PC-9 (cell line): Measurements from ENCODE around the gene NCMAP. TPM values are rescaled to one million over a fixed set of nuclear protein-coding genes. Genes with fewer than 3 reads are reported as not detected.

Experiments used
- BruUV-seq: library from RNA; stranded (reverse); fragments of 400-500 nt; replicated peaks from 2 replicates; lab custom pipeline; 2021; lab: Mats Ljungman, UMichigan
- CTCF ChIA-PET: fragments of 300-600 bp; sonication (Branson Sonifier 250); formaldehyde crosslinking; loops from one replicate; lab custom pipeline; 2022; ENCODE audit warnings: antibody characterized with exemption; lab: Charles Lee
- POLR2A ChIA-PET: fragments of 300-600 bp; sonication (Branson Sonifier 250); formaldehyde crosslinking; loops from one replicate; lab custom pipeline; 2022; ENCODE audit warnings: antibody characterized with exemption; ENCODE audit not compliant: unreplicated experiment; lab: Charles Lee
- DNase-seq, 2 experiments: peaks; one replicate each; pipeline versions ENCODE4 v3.0.0 to v3.0.0-alpha.2; 2015 to 2022; ENCODE audit warnings: mixed read lengths in 1 of 2
- H2AFZ ChIP-seq: fragments of 200-600 bp; sonication (generic); 2 replicates; pipeline ENCODE4 v1.8.1; 2017; ENCODE audit warnings: antibody characterized with exemption
- H3F3A ChIP-seq: fragments of 200-600 bp; sonication (generic); 2 replicates; pipeline ENCODE4 v1.8.1; 2017; ENCODE audit warnings: antibody characterized with exemption, mild to moderate bottlenecking, low read depth; ENCODE audit not compliant: insufficient read depth
- H3K27ac ChIP-seq: fragments of 200-600 bp; sonication (generic); 2 replicates; pipeline ENCODE4 v1.6.1; 2016; ENCODE audit warnings: mixed run types
- H3K27me3 ChIP-seq: fragments of 200-600 bp; sonication (generic); 2 replicates; pipeline ENCODE4 v1.6.1; 2016; ENCODE audit warnings: low read depth, mixed run types; ENCODE audit not compliant: insufficient read depth
- H3K36me3 ChIP-seq: fragments of 200-600 bp; sonication (generic); 2 replicates; pipeline ENCODE4 v1.6.1; 2016; ENCODE audit warnings: low read depth, mixed run types
- H3K4me1 ChIP-seq: fragments of 200-600 bp; sonication (generic); replicated peaks from 2 replicates; pipeline ENCODE4 v1.6.1; 2016; ENCODE audit warnings: mixed run types; ENCODE audit not compliant: insufficient read depth
- H3K4me2 ChIP-seq: fragments of 200-600 bp; sonication (generic); 2 replicates; pipeline ENCODE4 v1.6.1; 2017; ENCODE audit warnings: mixed run types
- H3K4me3 ChIP-seq: fragments of 200-600 bp; sonication (generic); 2 replicates; pipeline ENCODE4 v1.6.1; 2016; ENCODE audit warnings: mixed run types
- H3K79me2 ChIP-seq: fragments of 200-600 bp; sonication (generic); 2 replicates; pipeline ENCODE4 v1.6.1; 2017; ENCODE audit warnings: low read depth, mixed run types
- H3K9me2 ChIP-seq: fragments of 200-600 bp; sonication (generic); 2 replicates; pipeline ENCODE4 v1.8.1; 2017; ENCODE audit warnings: mild to moderate bottlenecking; ENCODE audit not compliant: insufficient read depth
- H3K9me3 ChIP-seq: fragments of 200-600 bp; sonication (generic); 2 replicates; pipeline ENCODE4 v1.8.1; 2016; ENCODE audit warnings: low read depth; ENCODE audit not compliant: insufficient read depth
- H4K20me1 ChIP-seq: fragments of 200-600 bp; sonication (generic); 2 replicates; pipeline ENCODE4 v1.8.1; 2017; ENCODE audit not compliant: insufficient read depth
- EZH2 ChIP-seq: fragments of 200-600 bp; sonication (generic); IDR thresholded peaks from 2 replicates; pipeline ENCODE4 v1.8.0; 2017; ENCODE audit warnings: antibody characterized with exemption, low read depth
- intact Hi-C: fragments of 100-400 bp; cut with micrococcal nuclease; formaldehyde crosslinking; loops from one replicate; pipeline ENCODE4 v1.10.0; 2022; ENCODE audit not compliant: unreplicated experiment
- total RNA-seq: library from RNA; stranded (reverse); gene quantifications from 2 replicates; pipeline ENCODE4 v1.2.3, GENCODE V29; 2021
- TF ChIP-seq, protein P1 (sequence below): fragments of 200-600 bp; sonication (generic); conservative IDR thresholded peaks from 2 replicates; pipeline ENCODE4 v1.6.1; 2017; ENCODE audit warnings: mixed run types, antibody characterized with exemption, mild to moderate bottlenecking, moderate library complexity

Gene NCMAP
- total RNA-seq, 1 experiment from 2014 or later: 0.20 TPM

DNA sequence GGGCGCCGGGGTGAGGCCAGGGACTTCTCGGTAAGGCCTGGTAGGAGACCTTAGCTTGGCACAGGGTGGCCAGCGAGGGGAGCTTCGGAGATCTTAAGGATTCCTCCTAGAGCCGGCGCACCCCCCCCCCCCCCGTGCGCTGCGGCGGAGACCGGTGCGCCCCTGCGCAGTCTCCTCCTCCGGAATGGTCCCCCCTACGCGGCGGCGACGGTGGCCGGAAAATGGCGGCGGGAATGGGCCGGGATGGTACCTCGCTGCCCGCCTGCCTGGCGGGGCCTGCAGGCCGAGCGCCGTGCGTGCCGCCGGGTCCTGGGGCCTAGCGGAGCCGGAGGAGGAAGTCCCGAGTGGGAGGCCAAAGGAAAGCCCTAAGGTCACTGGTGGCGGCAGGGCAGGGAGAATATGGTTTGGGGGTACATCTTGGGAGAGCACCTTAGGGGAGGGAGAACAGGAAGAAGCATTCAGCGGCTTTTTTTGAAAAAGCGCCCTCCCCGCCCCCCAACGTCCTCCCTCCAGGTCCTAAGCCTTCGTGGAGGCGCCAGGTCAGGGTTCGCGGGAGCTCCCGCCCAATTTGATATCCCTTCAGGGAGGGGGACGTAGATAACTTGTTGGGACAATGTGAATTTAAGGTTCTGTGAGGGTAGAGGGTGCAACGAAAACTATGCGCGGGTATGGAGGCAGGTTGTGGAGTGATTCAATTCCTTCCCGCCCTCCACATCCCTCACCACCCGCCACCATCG is 87.6 kb downstream of the NCMAP start:
- BruUV-seq: no TSS peak

DNA sequence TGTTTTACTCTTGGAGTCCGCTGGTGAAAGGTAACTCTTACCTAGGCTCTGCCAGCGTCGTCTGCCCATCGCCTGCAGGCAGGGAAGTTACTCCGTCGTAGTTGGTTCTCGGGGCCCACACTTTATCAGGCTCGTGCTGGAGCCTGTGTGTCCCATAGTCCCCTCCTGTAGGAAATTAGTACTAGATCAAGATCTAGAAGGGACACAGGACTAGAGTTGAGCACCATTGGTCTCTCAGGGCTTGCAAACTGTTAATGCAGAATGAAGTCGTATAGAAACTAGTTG is 88.2 kb downstream of the NCMAP start:
- Histone ChIP-seq H3K27me3 (no peaks in the 10 kb centered on the region), H3F3A (peaks cover 35% of the 10 kb centered on the region), H3K4me3 (peak overlapping the region; percentile 70), H3K36me3 (peaks cover 32% of the 10 kb centered on the region), H3K9me3 (no peaks in the 10 kb centered on the region), H2AFZ (no peak overlapping the region), H3K79me2 (peaks cover 59% of the 10 kb centered on the region), H4K20me1 (peaks cover 39% of the 10 kb centered on the region), H3K4me2 (peak overlapping the region; percentile 90), H3K4me1 (peaks cover 15% of the 10 kb centered on the region), H3K27ac (no peak overlapping the region), H3K9me2 (no peaks in the 10 kb centered on the region)
- TF ChIP-seq EZH2: no peak
- TF ChIP-seq, protein P1, sequence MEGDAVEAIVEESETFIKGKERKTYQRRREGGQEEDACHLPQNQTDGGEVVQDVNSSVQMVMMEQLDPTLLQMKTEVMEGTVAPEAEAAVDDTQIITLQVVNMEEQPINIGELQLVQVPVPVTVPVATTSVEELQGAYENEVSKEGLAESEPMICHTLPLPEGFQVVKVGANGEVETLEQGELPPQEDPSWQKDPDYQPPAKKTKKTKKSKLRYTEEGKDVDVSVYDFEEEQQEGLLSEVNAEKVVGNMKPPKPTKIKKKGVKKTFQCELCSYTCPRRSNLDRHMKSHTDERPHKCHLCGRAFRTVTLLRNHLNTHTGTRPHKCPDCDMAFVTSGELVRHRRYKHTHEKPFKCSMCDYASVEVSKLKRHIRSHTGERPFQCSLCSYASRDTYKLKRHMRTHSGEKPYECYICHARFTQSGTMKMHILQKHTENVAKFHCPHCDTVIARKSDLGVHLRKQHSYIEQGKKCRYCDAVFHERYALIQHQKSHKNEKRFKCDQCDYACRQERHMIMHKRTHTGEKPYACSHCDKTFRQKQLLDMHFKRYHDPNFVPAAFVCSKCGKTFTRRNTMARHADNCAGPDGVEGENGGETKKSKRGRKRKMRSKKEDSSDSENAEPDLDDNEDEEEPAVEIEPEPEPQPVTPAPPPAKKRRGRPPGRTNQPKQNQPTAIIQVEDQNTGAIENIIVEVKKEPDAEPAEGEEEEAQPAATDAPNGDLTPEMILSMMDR: no peak
- no TSS peak for BruUV-seq
- CTCF ChIA-PET: no interaction called here
- intact Hi-C loops: loop anchor here (5.0 kb wide), 1 partner anchor 87 kb away; the partner anchor contains the start of gene NCMAP
- no peak for DNase-seq
- POLR2A ChIA-PET: no interaction called here

More for the DNA sequence above, 87.6 kb downstream of the NCMAP start:
- intact Hi-C loops: loop anchor here (2.0 to 5.0 kb wide), 2 partner anchors 86 to 229 kb away; partner anchors contain the start of genes NCMAP and NIPAL3
- POLR2A ChIA-PET: interaction anchor here (0.7 kb wide), 1 partner anchor 224 kb away, joined by 5 read pairs; no protein-coding TSS in a partner anchor
- H3K36me3 ChIP-seq: peaks cover 28% of the 10 kb centered on the region
- peak overlapping the region; percentile 70 for H3K4me3 ChIP-seq
- peak overlapping the region; percentile 67 for H2AFZ ChIP-seq
- CTCF ChIA-PET: no interaction called here
- no peaks in the 10 kb centered on the region for H3K9me2 ChIP-seq
- peaks cover 39% of the 10 kb centered on the region for H4K20me1 ChIP-seq
- H3F3A ChIP-seq: peaks cover 33% of the 10 kb centered on the region
- H3K4me1 ChIP-seq: peaks cover 15% of the 10 kb centered on the region
- peak overlapping the region; percentile 90 for H3K4me2 ChIP-seq
- no peaks in the 10 kb centered on the region for H3K27me3 ChIP-seq
- TF ChIP-seq EZH2: no peak
- TF ChIP-seq, protein P1: no peak
- DNase-seq: peak in 1 of 2 experiments; percentile 15
- H3K79me2 ChIP-seq: peaks cover 59% of the 10 kb centered on the region
- no peaks in the 10 kb centered on the region for H3K9me3 ChIP-seq
- 0 out of 2 replicates have a peak overlapping the region, but pooled peaks have one; percentile 32 for H3K27ac ChIP-seq

DNA sequence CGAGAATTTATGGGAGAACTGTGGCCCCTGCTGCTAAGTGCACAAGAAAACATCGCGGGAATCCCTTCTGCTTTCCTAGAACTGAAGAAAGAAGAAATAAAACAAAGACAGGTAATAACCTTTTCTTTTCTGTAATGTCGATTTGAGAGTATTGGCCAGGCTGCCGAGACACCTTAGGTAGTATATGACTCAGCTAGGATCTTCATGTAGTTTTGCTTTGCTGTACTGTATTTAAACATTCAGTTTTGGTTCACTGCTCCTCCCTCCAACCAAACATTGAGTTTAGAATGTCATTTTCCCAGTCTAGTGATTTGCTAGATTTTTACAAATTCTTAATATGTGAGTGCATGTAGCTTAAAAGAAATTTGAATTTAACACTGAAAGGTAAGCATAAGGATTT is 93.0 kb downstream of the NCMAP start:
- H2AFZ ChIP-seq: no peak overlapping the region
- peaks cover 57% of the 10 kb centered on the region for H3K79me2 ChIP-seq
- intact Hi-C loops: no loop called here
- no peaks in the 10 kb centered on the region for H3K9me3 ChIP-seq
- no peak overlapping the region for H3K27ac ChIP-seq
- H3K4me3 ChIP-seq: no peak overlapping the region
- H3K36me3 ChIP-seq: peaks cover 59% of the 10 kb centered on the region
- H3K4me1 ChIP-seq: peaks cover 15% of the 10 kb centered on the region
- no TSS peak for BruUV-seq
- TF ChIP-seq, protein P1: no peak
- no peak for TF ChIP-seq EZH2
- H4K20me1 ChIP-seq: peaks cover 38% of the 10 kb centered on the region
- ChIA-PET POLR2A (no interaction called here), CTCF (no interaction called here)
- H3K4me2 ChIP-seq: no peak overlapping the region
- no peaks in the 10 kb centered on the region for H3K9me2 ChIP-seq
- H3F3A ChIP-seq: peaks cover 38% of the 10 kb centered on the region
- no peaks in the 10 kb centered on the region for H3K27me3 ChIP-seq
- no peak for DNase-seq
